OCI-LY7 (cell line): ENCODE measurements around the gene GLI3.

Experiments
- CTCF ChIP-seq: fragments of 200-600 bp; sonication (generic); conservative IDR thresholded peaks from 2 replicates; pipeline ENCODE4 v1.5.1; 2014; ENCODE audit warnings: mild to moderate bottlenecking, antibody characterized with exemption, low read length, moderate library complexity, mixed read lengths
- EZH2phosphoT487 ChIP-seq: fragments of 200-600 bp; sonication (generic); IDR thresholded peaks from 2 replicates; pipeline ENCODE4 v1.6.1; 2018; ENCODE audit warnings: low read depth, borderline replicate concordance, mild to moderate bottlenecking, mixed run types, antibody characterized with exemption, low read length, moderate library complexity, mixed read lengths

GRCh38 chr7:42070068-42070467 lies 166.9 kb downstream of the GLI3 start:
- TF ChIP-seq CTCF (no peak), EZH2phosphoT487 (no peak)
